Thoracic aorta (tissue), 2 donors: ENCODE results near the gene NAALADL2. TPM values are rescaled to one million over a fixed set of nuclear protein-coding genes. Genes with fewer than 3 reads are reported as not detected.

Source experiments
- ATAC-seq: fragments of 150-250 bp; one replicate; pipeline ENCODE4 v1.8.0; 2017; ENCODE audit warnings: low read depth; ENCODE audit not compliant: insufficient number of reproducible peaks, low FRiP score
- DNase-seq: peaks from one replicate; pipeline ENCODE4 v3.0.0-alpha.2; 2020; ENCODE audit warnings: low spot score
- H3K27ac ChIP-seq, 2 donors: fragments of 200-600 bp; sonication (generic); 1 replicate in 1 of 2; 2 replicates in 1 of 2; pipeline ENCODE4 v1.5.1; 2016; ENCODE audit warnings: mild to moderate bottlenecking in 2 of 2, moderate library complexity in 2 of 2
- H3K27me3 ChIP-seq: fragments of 200-600 bp; sonication (generic); replicated peaks from 2 replicates; pipeline ENCODE4 v1.6.0; 2016; ENCODE audit warnings: mild to moderate bottlenecking; ENCODE audit not compliant: insufficient read depth
- H3K36me3 ChIP-seq: fragments of 200-600 bp; sonication (generic); one replicate; pipeline ENCODE4 v1.5.1; 2016
- H3K4me1 ChIP-seq, 2 donors: fragments of 200-600 bp; sonication (generic); 1 replicate in 1 of 2; 2 replicates in 1 of 2; pipeline versions ENCODE4 v1.5.1 to v1.6.0; 2016; ENCODE audit warnings: low read depth in 2 of 2, mild to moderate bottlenecking in 1 of 2; ENCODE audit not compliant: control insufficient read depth in 1 of 2
- H3K4me3 ChIP-seq: fragments of 200-600 bp; sonication (generic); 2 replicates; pipeline ENCODE4 v1.5.1; 2016; ENCODE audit warnings: mild to moderate bottlenecking
- H3K9me3 ChIP-seq: fragments of 200-600 bp; sonication (generic); 2 replicates; pipeline ENCODE4 v1.5.1; 2016
- total RNA-seq, 2 donors: library from RNA; depleted of rRNA; stranded (reverse); fragments of >200 nt; gene quantifications; one replicate each; pipeline versions ENCODE4 v1.1.0 to v1.2.3, GENCODE V29; 2016
- TF ChIP-seq, protein P1 (sequence below): fragments of 200-600 bp; sonication (generic); IDR thresholded peaks from one replicate; pipeline ENCODE4 v1.5.1; 2019; ENCODE audit warnings: antibody characterized with exemption

Gene NAALADL2
- total RNA-seq, 2 donors from 2014 or later = 12.9 to 21.0 TPM

- Histone ChIP-seq H3K27ac (no peak overlapping the region), H3K9me3 (no peaks in the 10 kb centered on the region), H3K4me3 (no peak overlapping the region), H3K27me3 (no peaks in the 10 kb centered on the region), H3K4me1 (no peaks in the 10 kb centered on the region), H3K36me3 (no peaks in the 10 kb centered on the region)
- TF ChIP-seq, protein P1, sequence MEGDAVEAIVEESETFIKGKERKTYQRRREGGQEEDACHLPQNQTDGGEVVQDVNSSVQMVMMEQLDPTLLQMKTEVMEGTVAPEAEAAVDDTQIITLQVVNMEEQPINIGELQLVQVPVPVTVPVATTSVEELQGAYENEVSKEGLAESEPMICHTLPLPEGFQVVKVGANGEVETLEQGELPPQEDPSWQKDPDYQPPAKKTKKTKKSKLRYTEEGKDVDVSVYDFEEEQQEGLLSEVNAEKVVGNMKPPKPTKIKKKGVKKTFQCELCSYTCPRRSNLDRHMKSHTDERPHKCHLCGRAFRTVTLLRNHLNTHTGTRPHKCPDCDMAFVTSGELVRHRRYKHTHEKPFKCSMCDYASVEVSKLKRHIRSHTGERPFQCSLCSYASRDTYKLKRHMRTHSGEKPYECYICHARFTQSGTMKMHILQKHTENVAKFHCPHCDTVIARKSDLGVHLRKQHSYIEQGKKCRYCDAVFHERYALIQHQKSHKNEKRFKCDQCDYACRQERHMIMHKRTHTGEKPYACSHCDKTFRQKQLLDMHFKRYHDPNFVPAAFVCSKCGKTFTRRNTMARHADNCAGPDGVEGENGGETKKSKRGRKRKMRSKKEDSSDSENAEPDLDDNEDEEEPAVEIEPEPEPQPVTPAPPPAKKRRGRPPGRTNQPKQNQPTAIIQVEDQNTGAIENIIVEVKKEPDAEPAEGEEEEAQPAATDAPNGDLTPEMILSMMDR = no peak
- DNase-seq (no peak), ATAC-seq (no peak)
Observed at GRCh38 chr3:175617247-175617646, 758.1 kb downstream of the NAALADL2 start.

DNA sequence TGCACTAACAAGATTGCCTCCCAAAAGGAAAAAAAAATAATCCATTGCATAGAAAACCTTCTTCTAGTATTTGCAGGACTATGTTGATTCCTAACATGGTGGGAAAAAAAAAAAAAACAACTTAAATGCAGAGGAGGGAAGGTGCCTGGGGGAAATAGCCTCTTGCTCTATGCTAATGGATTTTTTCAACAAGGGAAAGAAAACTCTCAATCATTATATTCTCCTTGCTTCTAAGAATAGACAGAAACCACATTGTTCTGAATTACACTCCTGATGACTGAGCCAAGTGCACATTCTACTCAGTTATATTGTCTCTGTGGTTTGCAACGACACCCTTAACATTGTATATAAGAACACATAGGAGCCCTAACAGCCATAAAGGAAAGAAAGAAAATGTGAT lies 760.2 kb downstream of the NAALADL2 start:
- Histone ChIP-seq H3K27me3 (no peaks in the 10 kb centered on the region), H3K36me3 (no peaks in the 10 kb centered on the region), H3K4me3 (no peak overlapping the region), H3K27ac (no peak overlapping the region), H3K4me1 (no peaks in the 10 kb centered on the region), H3K9me3 (no peaks in the 10 kb centered on the region)
- TF ChIP-seq, protein P1 = no peak
- ATAC-seq = no peak
- DNase-seq = no peak

GRCh38 chr3:175620093-175620492 lies 761.0 kb downstream of the NAALADL2 start:
- ATAC-seq = no peak
- Histone ChIP-seq H3K4me3 (no peak overlapping the region), H3K4me1 (no peaks in the 10 kb centered on the region), H3K36me3 (no peaks in the 10 kb centered on the region), H3K27ac (no peak overlapping the region), H3K9me3 (no peaks in the 10 kb centered on the region), H3K27me3 (no peaks in the 10 kb centered on the region)
- DNase-seq = no peak
- TF ChIP-seq, protein P1 = no peak

DNA sequence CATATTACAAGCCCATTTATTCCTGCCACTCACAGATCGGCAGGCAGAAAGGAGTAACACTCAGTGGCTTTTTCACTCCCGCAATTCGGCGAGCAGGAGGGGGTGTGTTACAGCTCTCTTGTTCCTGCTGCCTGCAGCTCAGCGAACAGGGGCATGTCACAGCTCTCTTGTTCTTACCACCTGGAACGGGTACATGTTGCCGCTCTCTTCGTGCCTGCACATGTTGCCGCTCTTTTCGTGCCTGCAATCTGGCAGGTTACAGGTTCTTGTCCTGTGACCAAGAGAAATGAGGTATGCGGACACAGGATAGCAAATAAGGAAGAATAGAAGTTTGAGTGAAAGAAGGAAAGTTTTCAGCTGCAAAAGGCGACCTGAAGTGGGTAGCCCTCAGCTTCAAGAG lies 761.4 kb downstream of the NAALADL2 start:
- DNase-seq (no peak), ATAC-seq (no peak)
- Histone ChIP-seq H3K27me3 (no peaks in the 10 kb centered on the region), H3K36me3 (no peaks in the 10 kb centered on the region), H3K4me3 (no peak overlapping the region), H3K4me1 (no peaks in the 10 kb centered on the region), H3K27ac (no peak overlapping the region), H3K9me3 (no peaks in the 10 kb centered on the region)
- TF ChIP-seq, protein P1 = no peak

- no peak overlapping the region for H3K4me3 ChIP-seq
- no peaks in the 10 kb centered on the region for H3K4me1 ChIP-seq
- no peak overlapping the region for H3K27ac ChIP-seq
- no peaks in the 10 kb centered on the region for H3K36me3 ChIP-seq
- H3K9me3 ChIP-seq = no peaks in the 10 kb centered on the region
- TF ChIP-seq, protein P1 = no peak
- ATAC-seq (no peak), DNase-seq (no peak)
- H3K27me3 ChIP-seq = no peaks in the 10 kb centered on the region
Observed at GRCh38 chr3:175640958-175641357, 781.8 kb downstream of the NAALADL2 start.
